H1 (cell line): ENCODE measurements around the gene NSDHL. TPM values are rescaled to one million over a fixed set of nuclear protein-coding genes. Genes with fewer than 3 reads are reported as not detected.

Experiments used
- BACH1 ChIP-seq: IDR thresholded peaks from 2 replicates; pipeline ENCODE4 v1.6.1; 2012; ENCODE audit warnings: low read length, improper control_type of control experiment
- BRCA1 ChIP-seq: IDR thresholded peaks from 2 replicates; pipeline ENCODE4 v1.6.1; 2012; ENCODE audit warnings: low read depth, low read length, improper control_type of control experiment
- CBX5 ChIP-seq: fragments of 300-800, 300-1000 bp; sonication (generic); IDR thresholded peaks from 2 replicates; pipeline ENCODE4 v1.7.1; 2016; ENCODE audit warnings: antibody characterized with exemption, low read length, low read depth
- CEBPB ChIP-seq: IDR thresholded peaks from 2 replicates; pipeline ENCODE4 v1.6.1; 2012; ENCODE audit warnings: low read depth, low read length
- CHD1 ChIP-seq: IDR thresholded peaks from 2 replicates; pipeline ENCODE4 v1.6.1; 2012; ENCODE audit warnings: low read depth, low read length, improper control_type of control experiment
- CTBP2 ChIP-seq: IDR thresholded peaks from 2 replicates; pipeline ENCODE4 v1.7.0; 2011; ENCODE audit warnings: borderline replicate concordance, mild to moderate bottlenecking, moderate library complexity, mixed read lengths, low read length; ENCODE audit not compliant: insufficient read depth, insufficient read length
- EZH2 ChIP-seq: fragments of 200-600 bp; sonication (generic); IDR thresholded peaks from 2 replicates; pipeline ENCODE4 v1.7.1; 2012; ENCODE audit warnings: low read depth, mild to moderate bottlenecking, moderate library complexity, low read length, inconsistent platforms; ENCODE audit not compliant: severe bottlenecking
- HDAC2 ChIP-seq, 2 experiments: fragments of 300-600 bp in 1 of 2; sonication (generic) in 1 of 2; IDR thresholded peaks; 2 replicates each; pipeline ENCODE4 v1.6.1; 2011 to 2012; ENCODE audit warnings: low read depth in 2 of 2, low read length in 2 of 2, mild to moderate bottlenecking in 2 of 2, moderate library complexity in 2 of 2, borderline replicate concordance in 1 of 2, inconsistent platforms in 1 of 2
- JUN ChIP-seq: IDR thresholded peaks from 2 replicates; pipeline ENCODE4 v1.6.1; 2011; ENCODE audit warnings: low read depth, mild to moderate bottlenecking, improper control_type of control experiment, low read length
- KDM1A ChIP-seq: fragments of 200-600, 300-600 bp; sonication (generic); IDR thresholded peaks from 2 replicates; pipeline ENCODE4 v1.7.1; 2016; ENCODE audit warnings: mild to moderate bottlenecking, low read length, borderline replicate concordance
- KDM5A ChIP-seq: fragments of 200-600 bp; IDR thresholded peaks from 2 replicates; pipeline ENCODE4 v1.7.1; 2012; ENCODE audit warnings: mild to moderate bottlenecking, low read length, inconsistent platforms, mixed read lengths
- NRF1 ChIP-seq: IDR thresholded peaks from 2 replicates; pipeline ENCODE4 v1.6.1; 2011; ENCODE audit warnings: mild to moderate bottlenecking, low read depth, low read length, improper control_type of control experiment
- RAD21 ChIP-seq, 2 experiments: IDR thresholded peaks in 1 of 2; conservative IDR thresholded peaks in 1 of 2; 2 replicates each; pipeline ENCODE4 v1.6.1; 2011; ENCODE audit warnings: low read depth in 2 of 2, low read length in 2 of 2, improper control_type of control experiment in 1 of 2, inconsistent platforms in 1 of 2, mild to moderate bottlenecking in 1 of 2, moderate library complexity in 1 of 2
- RFX5 ChIP-seq: IDR thresholded peaks from 2 replicates; pipeline ENCODE4 v1.6.1; 2011; ENCODE audit warnings: low read depth, low read length, improper control_type of control experiment, borderline replicate concordance
- RNF2 ChIP-seq: fragments of 200-900, 300-1000 bp; sonication (generic); IDR thresholded peaks from 2 replicates; pipeline ENCODE4 v1.7.1; 2016; ENCODE audit warnings: borderline replicate concordance, low read depth, mild to moderate bottlenecking, antibody characterized with exemption, low read length; ENCODE audit not compliant: poor library complexity, severe bottlenecking; ENCODE audit errors: missing control alignments
- RXRA ChIP-seq: IDR thresholded peaks from 2 replicates; pipeline ENCODE4 v1.6.1; 2011; ENCODE audit warnings: low read depth, mild to moderate bottlenecking, low read length, moderate library complexity; ENCODE audit not compliant: insufficient read depth
- TAF7 ChIP-seq: optimal IDR thresholded peaks from 2 replicates; pipeline ENCODE3; 2011; ENCODE audit warnings: low read depth, mild to moderate bottlenecking, inconsistent platforms, low read length, moderate library complexity, borderline replicate concordance
- TBP ChIP-seq: IDR thresholded peaks from 2 replicates; pipeline ENCODE4 v1.6.1; 2011; ENCODE audit warnings: low read depth, low read length, improper control_type of control experiment
- TCF12 ChIP-seq: IDR thresholded peaks from 2 replicates; pipeline ENCODE4 v1.6.1; 2011; ENCODE audit warnings: low read depth, mild to moderate bottlenecking, low read length
- ZNF274 ChIP-seq: IDR thresholded peaks from 2 replicates; pipeline ENCODE4 v1.7.0; 2012; ENCODE audit warnings: low read length, borderline replicate concordance; ENCODE audit errors: extremely low read depth
- polyA plus RNA-seq, 7 experiments: library from polyadenylated mRNA; depleted of rRNA in 3 of 7; stranded (reverse) in 5 of 7; unstranded in 2 of 7; fragments of >200 nt in 5 of 7; fragments of 200-250 nt in 2 of 7; gene quantifications; 1 replicate in 5 of 7; 2 replicates in 1 of 7; 4 replicates in 1 of 7; pipeline versions ENCODE4 v1.2.1 to v1.2.3, GENCODE V29; 2011 to 2013; ENCODE audit warnings: missing spikeins in 2 of 7, mixed read lengths in 2 of 7
- total RNA-seq: library from RNA; stranded (reverse); fragmentation: NEBNext Ultra II Directional; extraction: Animal tissue kit (Norgen Biotek cat#: 25700); gene quantifications from 2 replicates; pipeline ENCODE4 v1.2.1, GENCODE V29; 2021
- TF ChIP-seq, protein P1 (sequence below): IDR thresholded peaks from 2 replicates; pipeline ENCODE4 v1.6.1; 2012; ENCODE audit warnings: low read length, inconsistent platforms

NSDHL gene
- total and polyA plus RNA-seq, 2 of the 8 experiments (the other 6 are each of a cell fraction or from before 2014, with no cell fraction given), result 31.5 to 34.6 TPM

DNA sequence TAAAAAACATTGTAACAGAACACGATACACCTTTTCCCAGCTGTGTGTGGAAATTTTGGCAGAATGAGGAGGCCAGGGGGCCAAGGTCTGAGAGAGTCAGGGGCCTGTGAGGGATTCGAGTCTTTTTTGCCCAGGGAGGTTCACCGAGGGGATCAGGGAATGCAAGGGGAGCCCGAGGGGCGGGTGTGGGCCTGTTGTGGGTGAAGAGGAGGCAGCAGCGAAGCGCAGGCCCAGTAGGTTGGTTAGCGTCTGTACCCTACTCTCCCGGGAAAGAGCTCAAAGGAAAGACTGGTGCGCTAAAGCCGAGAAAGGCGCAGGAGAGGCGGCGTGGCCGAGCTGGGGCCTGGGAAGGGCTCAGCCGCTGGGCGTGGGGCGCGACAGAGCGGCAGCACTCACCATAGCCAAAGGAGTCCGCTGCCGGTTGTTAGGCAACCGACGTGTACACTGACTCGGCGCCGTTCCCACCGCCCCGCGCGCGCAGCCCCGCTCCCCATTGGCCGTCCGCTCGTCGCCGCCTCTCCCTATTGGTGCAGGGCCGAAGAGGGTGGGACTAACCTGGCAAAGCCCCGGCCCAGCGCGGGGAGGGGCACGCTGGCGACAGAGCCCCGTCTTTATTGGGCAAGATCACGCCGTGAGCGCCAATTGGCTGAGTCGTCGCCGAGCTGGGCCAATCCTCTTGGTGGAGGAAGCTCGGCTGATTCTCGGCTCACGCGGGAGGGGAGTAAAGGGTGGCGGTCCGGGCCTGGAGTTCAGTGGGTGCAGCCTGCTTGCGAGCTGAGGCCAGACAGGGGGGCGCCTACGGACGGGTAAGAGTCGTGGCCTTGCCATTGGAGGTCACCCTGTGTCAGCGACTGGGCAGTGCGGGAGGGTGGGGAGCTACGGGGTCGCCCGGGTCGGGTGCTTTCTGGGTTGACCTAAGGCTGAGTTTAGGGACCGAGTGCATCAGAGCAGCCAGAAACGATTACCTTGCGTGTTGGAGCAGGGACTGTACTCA is at the start of gene NSDHL, which contains the start of gene CETN2 (continued):
- TF ChIP-seq HDAC2 (IDR thresholded peaks at IDR 0.05; ENCODE audit: borderline replicate concordance in 1 of 2, low read depth in 2 of 2, low read length in 2 of 2), result no peak
- TF ChIP-seq TCF12, result no peak
- no peak for TF ChIP-seq CBX5
- TF ChIP-seq CEBPB, result peak; percentile 73
- peak; percentile 39; the same call in 1 of the 2 replicates for TF ChIP-seq TBP
- TF ChIP-seq, protein P1, sequence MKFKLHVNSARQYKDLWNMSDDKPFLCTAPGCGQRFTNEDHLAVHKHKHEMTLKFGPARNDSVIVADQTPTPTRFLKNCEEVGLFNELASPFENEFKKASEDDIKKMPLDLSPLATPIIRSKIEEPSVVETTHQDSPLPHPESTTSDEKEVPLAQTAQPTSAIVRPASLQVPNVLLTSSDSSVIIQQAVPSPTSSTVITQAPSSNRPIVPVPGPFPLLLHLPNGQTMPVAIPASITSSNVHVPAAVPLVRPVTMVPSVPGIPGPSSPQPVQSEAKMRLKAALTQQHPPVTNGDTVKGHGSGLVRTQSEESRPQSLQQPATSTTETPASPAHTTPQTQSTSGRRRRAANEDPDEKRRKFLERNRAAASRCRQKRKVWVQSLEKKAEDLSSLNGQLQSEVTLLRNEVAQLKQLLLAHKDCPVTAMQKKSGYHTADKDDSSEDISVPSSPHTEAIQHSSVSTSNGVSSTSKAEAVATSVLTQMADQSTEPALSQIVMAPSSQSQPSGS, result no peak
- no peak for TF ChIP-seq RNF2
- no peak for TF ChIP-seq RXRA
- TF ChIP-seq KDM1A, result no peak
- no peak for TF ChIP-seq JUN
- no peak for TF ChIP-seq EZH2
- no peak for TF ChIP-seq CHD1
- no peak for TF ChIP-seq NRF1
- TF ChIP-seq TAF7, result no peak
- no peak for TF ChIP-seq RAD21 (IDR thresholded peaks at IDR 0.05 in 1 of 2, conservative IDR thresholded peaks at IDR 0.05 in 1 of 2; ENCODE audit: low read depth in 2 of 2, low read length in 2 of 2)
- TF ChIP-seq BRCA1, result peak; percentile 68
- TF ChIP-seq KDM5A, result no peak
- TF ChIP-seq CTBP2, result no peak
- TF ChIP-seq BACH1, result no peak
- no peak for TF ChIP-seq ZNF274
- TF ChIP-seq RFX5, result no peak
